HG03045 (cell line): ENCODE data around the gene DUSP23.

Experiments used
- ATAC-seq: cut with Tn5 transposase; IDR thresholded peaks from one replicate; pipeline ENCODE4 v1.9.1; 2021; ENCODE audit warnings: mild to moderate bottlenecking, moderate library complexity; ENCODE audit not compliant: unreplicated experiment

Gene DUSP23

GRCh38 chr1:159780583-159781582, at the start of gene DUSP23:
Gene DUSP23, plus strand, starts transcription at chr1:159780962. Its CDS starts 139 bp downstream, at chr1:159781101.
- ATAC-seq: peak; percentile 99

- ATAC-seq: no peak
Observed at GRCh38 chr1:159737238-159737916, 43.4 kb upstream of the DUSP23 start.

DNA sequence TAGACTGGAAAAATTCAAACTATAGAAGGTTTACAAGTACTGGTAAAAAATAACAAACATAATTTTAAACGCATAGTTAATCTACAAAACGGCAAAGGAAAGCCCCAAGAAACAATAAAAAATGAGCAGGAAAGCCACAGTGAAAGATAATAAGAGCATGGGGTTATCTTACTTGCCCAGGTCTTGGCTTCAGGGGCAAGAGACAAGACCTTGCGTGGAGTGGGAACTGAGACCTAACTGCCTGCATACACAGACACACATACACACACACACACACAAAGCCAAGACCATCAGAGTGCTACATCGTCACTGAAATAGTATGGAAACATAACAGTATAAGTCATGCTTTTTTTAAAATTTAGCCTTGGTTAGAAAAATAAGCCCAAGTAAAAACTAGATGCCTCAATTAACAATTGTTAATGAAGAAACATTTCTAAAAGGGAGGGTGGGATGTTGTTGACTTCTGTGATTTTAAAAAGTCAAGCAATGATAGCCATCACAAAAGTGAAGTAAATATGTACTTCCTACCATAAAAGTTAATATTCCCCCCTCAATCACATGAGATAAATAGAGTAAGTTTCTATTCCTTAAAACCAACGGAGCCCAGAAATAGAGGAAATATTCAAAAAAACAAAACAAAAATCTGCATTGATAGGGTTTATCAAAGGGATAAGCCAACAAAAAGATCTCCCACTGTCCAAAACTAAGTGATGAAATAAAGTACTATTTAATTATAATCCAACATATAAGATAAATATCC, 36.9 kb upstream of the DUSP23 start:
- no peak for ATAC-seq

DNA sequence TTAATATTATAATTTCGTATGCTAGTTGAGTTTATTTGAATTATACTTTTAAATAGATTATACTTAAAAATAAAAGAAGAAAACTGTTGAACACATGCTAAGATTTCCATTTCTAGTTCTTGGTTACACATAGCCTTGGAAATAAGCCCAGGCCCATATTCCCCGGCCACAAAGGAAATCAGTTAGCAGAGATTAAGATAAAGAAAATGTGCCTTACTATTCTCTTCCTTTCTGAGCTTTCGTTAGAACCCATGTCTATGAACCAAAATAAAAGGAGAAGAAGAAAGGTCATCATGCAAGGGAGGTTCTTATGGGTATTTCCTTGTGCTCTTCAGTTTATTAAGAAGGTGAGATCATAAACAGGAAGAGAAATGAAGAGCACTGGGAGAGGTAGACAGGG, 34.1 kb upstream of the DUSP23 start:
- no peak for ATAC-seq

GRCh38 chr1:159748370-159748769, 32.4 kb upstream of the DUSP23 start:
- no peak for ATAC-seq

DNA sequence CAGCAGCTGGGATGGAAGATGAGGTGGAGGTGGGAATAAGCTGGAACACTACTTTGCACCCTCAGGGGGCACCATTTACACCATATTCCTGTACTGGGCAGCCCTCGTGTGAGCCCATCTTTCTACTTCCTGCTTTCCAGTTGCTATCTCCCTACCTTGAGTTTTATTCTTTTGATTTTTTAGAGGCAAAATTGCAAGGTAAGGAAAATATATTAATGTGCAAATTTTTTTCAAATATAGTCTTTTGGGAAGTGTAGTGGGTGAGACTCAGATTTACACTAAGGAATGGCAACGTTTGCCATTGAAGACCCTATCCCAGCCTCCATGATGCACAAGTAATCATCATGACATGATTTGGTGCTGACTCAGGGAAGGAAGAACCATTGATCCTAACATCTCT, 31.1 kb upstream of the DUSP23 start:
- ATAC-seq: no peak

DNA sequence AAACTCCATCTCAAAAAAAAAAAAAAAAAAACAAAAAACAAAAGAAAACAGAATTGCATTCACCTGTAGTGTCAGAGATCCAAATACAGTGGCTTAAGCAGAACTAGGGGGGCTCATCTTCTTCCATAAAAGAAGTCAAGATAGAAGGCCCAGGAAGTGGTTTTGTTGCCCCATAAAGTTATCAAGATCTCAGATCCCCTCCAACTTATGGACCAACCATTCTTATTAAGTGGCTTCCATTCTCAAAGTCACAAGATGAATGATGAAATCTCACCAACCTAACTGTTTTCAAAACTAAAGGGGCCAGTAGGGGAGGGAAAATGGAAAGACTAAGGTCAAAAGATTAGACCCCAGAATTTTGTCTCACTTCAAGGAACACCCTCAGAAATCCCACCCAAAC, 30.1 kb upstream of the DUSP23 start:
- no peak for ATAC-seq

DNA sequence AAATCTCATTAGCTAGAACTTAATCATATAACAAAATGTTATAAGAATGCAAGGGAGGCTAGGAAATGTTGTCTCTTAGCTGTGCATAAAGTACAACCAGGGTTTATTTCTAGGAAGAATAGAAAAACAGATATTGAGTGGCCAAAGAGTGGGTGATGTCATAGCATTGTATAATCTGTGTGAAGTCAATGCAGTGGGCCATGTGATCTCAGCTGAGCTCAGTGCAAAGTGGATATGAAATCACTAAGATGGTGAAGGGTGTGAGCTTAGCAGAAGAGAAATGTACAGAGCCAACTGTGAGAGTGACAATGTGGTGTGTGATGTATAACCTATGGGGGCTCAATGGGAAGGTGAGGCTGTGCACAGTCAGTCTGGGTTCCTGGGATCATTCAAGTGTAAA, 29.7 kb upstream of the DUSP23 start:
- no peak for ATAC-seq

DNA sequence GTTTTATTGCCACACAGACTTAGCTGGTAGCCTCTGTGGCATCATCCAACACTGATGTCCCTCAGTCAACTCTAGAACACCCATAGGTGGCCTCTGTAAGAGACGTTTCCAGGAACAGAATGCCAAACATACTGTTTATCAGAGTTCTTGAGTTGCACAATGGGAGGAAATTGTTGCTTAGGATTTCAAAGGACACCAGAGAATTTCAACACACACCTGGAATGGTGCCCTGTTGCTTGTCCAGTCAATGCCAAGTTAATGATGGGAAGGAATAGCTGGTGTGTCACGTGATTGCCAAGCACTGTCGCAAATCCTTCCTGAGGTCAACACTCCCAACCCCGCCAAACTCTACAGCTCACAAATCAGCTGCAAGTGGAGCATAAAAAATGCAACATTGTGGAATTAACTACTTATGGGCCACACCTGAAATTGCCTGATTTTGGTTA, 28.6 kb upstream of the DUSP23 start:
- no peak for ATAC-seq

- ATAC-seq: no peak
Observed at GRCh38 chr1:159753386-159753785, 27.4 kb upstream of the DUSP23 start.

- ATAC-seq: no peak
Observed at GRCh38 chr1:159755451-159756007, 25.2 kb upstream of the DUSP23 start.

DNA sequence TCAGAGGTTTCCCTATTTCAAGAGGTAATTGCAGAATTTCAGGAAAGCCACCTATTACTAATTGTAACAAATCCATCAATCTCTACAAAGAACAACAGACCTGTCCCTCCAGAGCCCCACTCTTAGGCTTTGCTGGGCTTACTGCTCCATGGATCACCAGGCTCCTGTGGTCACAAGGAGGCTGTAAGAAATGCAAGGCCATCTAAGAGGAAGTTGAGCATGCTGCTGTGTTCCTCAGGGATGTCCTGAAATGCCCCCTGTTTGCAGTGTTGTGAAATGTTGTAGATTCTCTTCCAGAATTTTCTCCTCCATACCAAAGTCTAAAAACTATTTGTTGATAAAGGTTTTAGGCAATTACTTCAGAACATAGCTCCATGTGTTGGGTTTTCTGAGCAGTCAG, 24.4 kb upstream of the DUSP23 start:
- no peak for ATAC-seq

DNA sequence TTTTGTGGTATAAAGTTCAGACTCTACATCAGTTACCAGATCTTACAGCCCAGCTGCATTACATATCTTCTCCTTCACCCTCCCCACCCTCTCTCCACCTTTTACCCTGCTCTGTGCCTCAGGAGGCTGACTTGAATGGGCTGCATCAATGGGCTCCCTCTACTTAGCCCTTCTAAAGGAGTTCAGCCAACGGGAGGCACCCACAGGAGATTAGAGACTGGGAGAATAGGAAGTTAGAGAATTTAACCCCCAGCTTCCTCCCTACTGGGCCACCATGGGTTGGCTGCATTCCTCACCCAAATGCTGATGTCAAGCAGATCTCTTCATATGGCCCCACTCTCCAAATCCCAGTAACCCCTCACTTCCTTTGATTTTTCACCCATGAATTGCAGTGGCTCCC, 17.1 kb upstream of the DUSP23 start:
- no peak for ATAC-seq

DNA sequence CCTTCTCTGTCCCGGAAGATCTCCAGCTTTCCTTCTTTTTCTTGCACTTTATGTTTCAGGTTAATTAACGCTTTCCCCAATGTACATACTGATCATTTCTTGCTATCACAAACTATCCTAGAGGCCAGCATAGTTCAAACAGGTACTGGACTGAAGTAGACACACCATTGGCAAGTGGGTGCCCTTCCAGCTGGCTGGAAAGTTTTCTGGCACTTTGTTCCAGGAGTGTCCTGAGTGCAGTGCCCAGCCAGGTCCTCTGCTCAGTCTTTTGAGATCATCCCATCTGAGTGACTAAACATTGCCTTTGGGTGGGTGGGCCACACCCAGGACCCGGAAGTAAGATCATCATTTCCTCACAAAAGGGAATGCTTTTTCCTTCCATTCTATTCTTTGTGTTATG, 15.0 kb upstream of the DUSP23 start:
- ATAC-seq: no peak

GRCh38 chr1:159771127-159771895, 9.5 kb upstream of the DUSP23 start:
- no peak for ATAC-seq

GRCh38 chr1:159774465-159774864, 6.3 kb upstream of the DUSP23 start:
- ATAC-seq: no peak

GRCh38 chr1:159775716-159776115, 5.0 kb upstream of the DUSP23 start:
- ATAC-seq: no peak

DNA sequence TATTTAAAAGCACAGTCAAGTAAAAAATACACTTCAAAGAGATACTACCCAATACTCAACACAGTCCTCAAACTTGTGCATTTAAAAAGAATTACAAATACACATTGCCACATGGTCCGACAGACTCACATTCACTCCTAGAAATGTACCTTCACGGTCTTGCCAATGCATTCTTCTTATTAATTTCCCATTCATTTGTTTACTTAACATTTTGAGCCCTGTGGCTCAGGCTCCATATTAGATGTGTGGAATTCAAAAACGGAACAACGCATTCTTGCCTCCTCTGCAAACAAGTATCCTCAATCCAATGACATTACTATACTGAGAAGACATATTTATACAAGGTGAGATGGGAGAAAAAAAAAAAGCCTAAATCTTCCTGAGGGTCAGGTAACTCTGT, 2.5 kb upstream of the DUSP23 start:
- no peak for ATAC-seq

DNA sequence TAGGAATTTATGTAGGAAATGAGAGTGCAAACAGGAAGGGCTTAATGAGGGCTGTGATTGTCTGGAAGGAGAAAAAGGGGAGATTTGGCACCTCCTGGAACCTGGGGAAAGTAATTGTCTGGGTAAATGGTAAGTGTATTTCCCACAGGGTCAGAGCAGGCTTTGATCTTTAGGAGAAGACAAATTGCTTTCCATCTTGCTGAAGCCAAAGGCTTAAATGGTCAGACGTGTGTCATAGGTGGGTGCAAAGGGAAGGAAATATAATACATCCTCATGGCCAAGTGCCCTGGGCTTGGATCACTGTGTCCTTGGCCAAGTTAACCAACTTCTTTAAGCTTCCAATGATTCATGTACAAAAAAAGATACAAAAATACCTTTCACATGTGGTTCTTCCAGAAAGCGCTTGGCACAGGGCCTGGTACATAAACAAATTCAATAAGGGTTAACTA, 1.3 kb upstream of the DUSP23 start:
- no peak for ATAC-seq

GRCh38 chr1:159781992-159782391, 1.2 kb downstream of the DUSP23 start:
- no peak for ATAC-seq
